Left lung (tissue), 10 donors: ENCODE data around the gene PTGR3. TPM values are rescaled to one million over a fixed set of nuclear protein-coding genes. Genes with fewer than 3 reads are reported as not detected.

Source experiments
- ATAC-seq: fragments of 200-7000 bp; cut with Tn5 transposase; one replicate; pipeline ENCODE4 v1.9.1; 2020; ENCODE audit warnings: moderate library complexity
- DNase-seq, 4 donors: peaks; one replicate each; pipeline ENCODE4 v3.0.0-alpha.2; 2013 to 2020
- H3K27ac ChIP-seq, 2 donors: fragments of 200-600 bp; sonication (generic) in 1 of 2; one replicate each; pipeline versions ENCODE4 v1.5.0 to v1.8.0; 2020 to 2021
- H3K27me3 ChIP-seq, 2 donors: fragments of 200-600 bp; sonication (generic) in 1 of 2; one replicate each; pipeline versions ENCODE4 v1.5.0 to v1.8.0; 2020 to 2021
- H3K36me3 ChIP-seq, 2 donors: fragments of 200-600 bp; sonication (generic) in 1 of 2; one replicate each; pipeline versions ENCODE4 v1.5.0 to v1.8.0; 2020 to 2021
- H3K4me1 ChIP-seq, 2 donors: fragments of 200-600 bp; one replicate each; pipeline ENCODE4 v1.8.0; 2021
- H3K4me3 ChIP-seq, 2 donors: fragments of 200-600 bp; sonication (generic) in 1 of 2; one replicate each; pipeline versions ENCODE4 v1.5.0 to v1.8.0; 2020 to 2021; ENCODE audit warnings: mild to moderate bottlenecking in 1 of 2
- H3K9me3 ChIP-seq, 2 donors: fragments of 200-600 bp; sonication (generic) in 1 of 2; one replicate each; pipeline versions ENCODE4 v1.5.0 to v1.8.0; 2020 to 2021
- CTCF ChIP-seq, 2 donors: fragments of 200-600 bp; sonication (generic) in 1 of 2; IDR thresholded peaks; one replicate each; pipeline versions ENCODE4 v1.5.0 to v1.8.0; 2021; ENCODE audit warnings: antibody characterized with exemption in 2 of 2
- intact Hi-C, 2 donors: fragments of 100-400 bp; cut with DNase I; formaldehyde crosslinking; loops; one replicate each; pipeline versions ENCODE4 v1.11.2 to v1.14.2; 2022
- polyA plus RNA-seq, 6 donors: library from polyadenylated mRNA; unstranded; fragments of 120-200 nt; gene quantifications; one replicate each; pipeline ENCODE4 v1.2.1, GENCODE V29; 2013; ENCODE audit not compliant: insufficient read length in 6 of 6
- total RNA-seq, 2 donors: library from RNA; stranded (reverse); fragmentation: NEBNext Ultra II Directional; extraction: Animal tissue kit (Norgen Biotek cat#: 25700); gene quantifications; one replicate each; pipeline ENCODE4 v1.2.1, GENCODE V29; 2021
- donor health status: DM: no; HTN: yes; CAD: no.
- donor health status: DM: no; HTN: no; CAD: no.

The PTGR3 gene
- total and polyA plus RNA-seq, 8 donors: 25.7 to 55.0 (median 46.4) TPM

- DNase-seq (no peak), ATAC-seq (no peak)
- no peaks in the 10 kb centered on the region for H3K9me3 ChIP-seq
- H3K4me3 ChIP-seq: no peak overlapping the region
- peaks cover 11 to 40% of the 10 kb centered on the region in 2 donors for H3K4me1 ChIP-seq
- TF ChIP-seq CTCF (IDR thresholded peaks at IDR 0.05): no peak
- H3K27me3 ChIP-seq: no peaks in the 10 kb centered on the region
- no peaks in the 10 kb centered on the region for H3K36me3 ChIP-seq
- intact Hi-C loops: no loop called here
- peak overlapping the region in 1 of 2 donors; percentile 10 for H3K27ac ChIP-seq
Measured at GRCh38 chr18:75230163-75231052, 21.5 kb upstream of the PTGR3 start.

GRCh38 chr18:75229437-75229836 lies 20.5 kb upstream of the PTGR3 start:
- H3K4me1 ChIP-seq: peaks cover 11 to 40% of the 10 kb centered on the region in 2 donors
- no peaks in the 10 kb centered on the region for H3K9me3 ChIP-seq
- no peaks in the 10 kb centered on the region for H3K27me3 ChIP-seq
- DNase-seq: no peak
- intact Hi-C loops: no loop called here
- H3K27ac ChIP-seq: no peak overlapping the region
- H3K36me3 ChIP-seq: no peaks in the 10 kb centered on the region
- TF ChIP-seq CTCF (IDR thresholded peaks at IDR 0.05): no peak
- ATAC-seq: no peak
- no peak overlapping the region for H3K4me3 ChIP-seq

GRCh38 chr18:75228967-75229366 lies 20.0 kb upstream of the PTGR3 start:
- H3K4me1 ChIP-seq: peaks cover 11 to 45% of the 10 kb centered on the region in 2 donors

GRCh38 chr18:75227535-75228296 lies 18.8 kb upstream of the PTGR3 start:
- H3K4me1 ChIP-seq: peaks cover 11 to 57% of the 10 kb centered on the region in 2 donors
- no peaks in the 10 kb centered on the region for H3K36me3 ChIP-seq
- no peak for TF ChIP-seq CTCF (IDR thresholded peaks at IDR 0.05)
- H3K27me3 ChIP-seq: no peaks in the 10 kb centered on the region
- intact Hi-C loops: no loop called here
- H3K4me3 ChIP-seq: no peak overlapping the region
- H3K27ac ChIP-seq: peak overlapping the region in 1 of 2 donors; percentile 0
- ATAC-seq (no peak), DNase-seq (no peak)
- no peaks in the 10 kb centered on the region for H3K9me3 ChIP-seq

More at GRCh38 chr18:75228967-75229366, 20.0 kb upstream of the PTGR3 start:
- DNase-seq: no peak
- H3K36me3 ChIP-seq: no peaks in the 10 kb centered on the region
- intact Hi-C loops: no loop called here
- TF ChIP-seq CTCF (IDR thresholded peaks at IDR 0.05): no peak
- H3K9me3 ChIP-seq: no peaks in the 10 kb centered on the region
- no peak overlapping the region for H3K27ac ChIP-seq
- no peak for ATAC-seq
- no peaks in the 10 kb centered on the region for H3K27me3 ChIP-seq
- H3K4me3 ChIP-seq: no peak overlapping the region

- Histone ChIP-seq H3K27me3 (no peaks in the 10 kb centered on the region), H3K4me3 (no peak overlapping the region), H3K9me3 (no peaks in the 10 kb centered on the region), H3K4me1 (peaks cover 11 to 62% of the 10 kb centered on the region in 2 donors), H3K27ac (peak overlapping the region; percentile 0 to 24), H3K36me3 (no peaks in the 10 kb centered on the region)
- DNase-seq (no peak), ATAC-seq (no peak)
- no peak for TF ChIP-seq CTCF (IDR thresholded peaks at IDR 0.05)
- intact Hi-C loops: no loop called here
Measured at GRCh38 chr18:75226956-75227316, 18.0 kb upstream of the PTGR3 start.
